Ishikawa (cell line): ENCODE results near the gene GATAD2A.

Experiments
- CEBPB ChIP-seq: IDR thresholded peaks from 2 replicates; pipeline ENCODE4 v1.6.1; 2012
- CREB1 ChIP-seq: IDR thresholded peaks from 2 replicates; pipeline ENCODE4 v1.6.1; 2012; ENCODE audit warnings: low read depth
- EGR1 ChIP-seq: IDR thresholded peaks from 2 replicates; pipeline ENCODE4 v1.6.1; 2012
- EP300 ChIP-seq: IDR thresholded peaks from 2 replicates; pipeline ENCODE4 v1.6.1; 2012; ENCODE audit warnings: borderline replicate concordance
- FOXM1 ChIP-seq: IDR thresholded peaks from 2 replicates; pipeline ENCODE4 v1.6.1; 2012; ENCODE audit warnings: low read depth, borderline replicate concordance
- NFIC ChIP-seq: IDR thresholded peaks from 2 replicates; pipeline ENCODE4 v1.6.1; 2012
- RAD21 ChIP-seq: IDR thresholded peaks from 2 replicates; pipeline ENCODE4 v1.6.1; 2012; ENCODE audit warnings: low read depth
- TAF1 ChIP-seq: IDR thresholded peaks from 2 replicates; pipeline ENCODE4 v1.6.1; 2012; ENCODE audit warnings: low read depth, mild to moderate bottlenecking
- TCF12 ChIP-seq: IDR thresholded peaks from 2 replicates; pipeline ENCODE4 v1.6.1; 2012; ENCODE audit warnings: low read depth
- TEAD4 ChIP-seq: IDR thresholded peaks from 2 replicates; pipeline ENCODE4 v1.6.1; 2012
- YY1 ChIP-seq: IDR thresholded peaks from 2 replicates; pipeline ENCODE4 v1.6.1; 2012; ENCODE audit warnings: low read depth
- ZBTB7A ChIP-seq: IDR thresholded peaks from 2 replicates; pipeline ENCODE4 v1.6.1; 2012; ENCODE audit warnings: low read depth
- TF ChIP-seq, protein P1 (sequence below): IDR thresholded peaks from 2 replicates; pipeline ENCODE4 v1.6.1; 2012
- TF ChIP-seq, protein P2 (sequence below): IDR thresholded peaks from 2 replicates; pipeline ENCODE4 v1.6.1; 2012
- TF ChIP-seq, protein P3 (sequence below): IDR thresholded peaks from 2 replicates; pipeline ENCODE4 v1.6.1; 2012; ENCODE audit warnings: low read depth, mild to moderate bottlenecking

The GATAD2A gene

DNA sequence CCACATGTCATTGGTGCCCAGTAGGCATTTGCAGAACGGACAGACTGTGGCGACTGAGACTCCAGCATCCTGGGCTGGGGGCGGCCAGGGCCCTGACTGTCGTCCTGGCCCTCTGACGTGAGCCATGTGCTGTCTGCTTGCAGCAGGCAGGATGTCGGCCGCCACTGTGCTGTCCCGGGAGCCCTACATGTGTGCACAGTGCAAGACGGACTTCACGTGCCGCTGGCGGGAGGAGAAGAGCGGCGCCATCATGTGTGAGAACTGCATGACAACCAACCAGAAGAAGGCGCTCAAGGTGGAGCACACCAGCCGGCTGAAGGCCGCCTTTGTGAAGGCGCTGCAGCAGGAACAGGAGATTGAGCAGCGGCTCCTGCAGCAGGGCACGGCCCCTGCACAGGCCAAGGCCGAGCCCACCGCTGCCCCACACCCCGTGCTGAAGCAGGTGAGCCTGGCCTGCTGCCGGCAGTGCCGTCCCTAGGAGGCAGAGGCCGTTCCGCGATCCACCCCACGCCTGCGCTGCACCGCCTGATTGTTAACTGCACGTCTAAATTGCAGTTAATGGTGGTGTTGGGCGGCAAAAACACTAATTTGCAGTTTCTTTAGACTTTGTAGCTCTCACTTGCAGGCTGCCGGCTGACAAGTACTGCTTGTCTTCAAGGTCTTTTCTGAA, 95.6 kb downstream of the GATAD2A start:
- TF ChIP-seq TAF1 (no peak), FOXM1 (no peak), ZBTB7A (no peak), NFIC (no peak), EP300 (no peak), TCF12 (no peak), YY1 (no peak), CEBPB (no peak)

GRCh38 chr19:19501798-19502197, 96.3 kb downstream of the GATAD2A start:
- TF ChIP-seq YY1 = no peak
- no peak for TF ChIP-seq CEBPB
- no peak for TF ChIP-seq CREB1

DNA sequence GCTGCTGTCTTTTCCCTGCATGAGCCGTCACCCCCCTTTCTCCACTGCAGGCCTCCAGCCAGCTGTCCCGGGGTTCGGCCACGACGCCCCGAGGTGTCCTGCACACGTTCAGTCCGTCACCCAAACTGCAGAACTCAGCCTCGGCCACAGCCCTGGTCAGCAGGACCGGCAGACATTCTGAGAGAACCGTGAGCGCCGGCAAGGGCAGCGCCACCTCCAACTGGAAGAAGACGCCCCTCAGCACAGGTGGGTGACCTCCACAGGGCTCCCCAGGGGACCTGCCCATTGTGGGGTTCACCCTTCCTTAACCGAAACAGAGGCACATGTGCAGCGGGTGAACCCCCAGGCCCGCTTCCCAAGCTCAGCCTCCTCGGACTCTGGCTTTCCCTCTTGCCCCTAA, 96.8 kb downstream of the GATAD2A start:
- no peak for TF ChIP-seq NFIC
- TF ChIP-seq EGR1 = no peak
- TF ChIP-seq FOXM1 = no peak
- TF ChIP-seq, protein P1, sequence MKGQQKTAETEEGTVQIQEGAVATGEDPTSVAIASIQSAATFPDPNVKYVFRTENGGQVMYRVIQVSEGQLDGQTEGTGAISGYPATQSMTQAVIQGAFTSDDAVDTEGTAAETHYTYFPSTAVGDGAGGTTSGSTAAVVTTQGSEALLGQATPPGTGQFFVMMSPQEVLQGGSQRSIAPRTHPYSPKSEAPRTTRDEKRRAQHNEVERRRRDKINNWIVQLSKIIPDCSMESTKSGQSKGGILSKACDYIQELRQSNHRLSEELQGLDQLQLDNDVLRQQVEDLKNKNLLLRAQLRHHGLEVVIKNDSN = no peak
- TF ChIP-seq CEBPB = no peak
- no peak for TF ChIP-seq TEAD4
- TF ChIP-seq, protein P2, sequence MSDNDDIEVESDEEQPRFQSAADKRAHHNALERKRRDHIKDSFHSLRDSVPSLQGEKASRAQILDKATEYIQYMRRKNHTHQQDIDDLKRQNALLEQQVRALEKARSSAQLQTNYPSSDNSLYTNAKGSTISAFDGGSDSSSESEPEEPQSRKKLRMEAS = no peak
- no peak for TF ChIP-seq TAF1
- no peak for TF ChIP-seq EP300

GRCh38 chr19:19502808-19503602, 97.5 kb downstream of the GATAD2A start:
- TF ChIP-seq CREB1 = no peak
- no peak for TF ChIP-seq EGR1
- no peak for TF ChIP-seq TEAD4
- no peak for TF ChIP-seq ZBTB7A

DNA sequence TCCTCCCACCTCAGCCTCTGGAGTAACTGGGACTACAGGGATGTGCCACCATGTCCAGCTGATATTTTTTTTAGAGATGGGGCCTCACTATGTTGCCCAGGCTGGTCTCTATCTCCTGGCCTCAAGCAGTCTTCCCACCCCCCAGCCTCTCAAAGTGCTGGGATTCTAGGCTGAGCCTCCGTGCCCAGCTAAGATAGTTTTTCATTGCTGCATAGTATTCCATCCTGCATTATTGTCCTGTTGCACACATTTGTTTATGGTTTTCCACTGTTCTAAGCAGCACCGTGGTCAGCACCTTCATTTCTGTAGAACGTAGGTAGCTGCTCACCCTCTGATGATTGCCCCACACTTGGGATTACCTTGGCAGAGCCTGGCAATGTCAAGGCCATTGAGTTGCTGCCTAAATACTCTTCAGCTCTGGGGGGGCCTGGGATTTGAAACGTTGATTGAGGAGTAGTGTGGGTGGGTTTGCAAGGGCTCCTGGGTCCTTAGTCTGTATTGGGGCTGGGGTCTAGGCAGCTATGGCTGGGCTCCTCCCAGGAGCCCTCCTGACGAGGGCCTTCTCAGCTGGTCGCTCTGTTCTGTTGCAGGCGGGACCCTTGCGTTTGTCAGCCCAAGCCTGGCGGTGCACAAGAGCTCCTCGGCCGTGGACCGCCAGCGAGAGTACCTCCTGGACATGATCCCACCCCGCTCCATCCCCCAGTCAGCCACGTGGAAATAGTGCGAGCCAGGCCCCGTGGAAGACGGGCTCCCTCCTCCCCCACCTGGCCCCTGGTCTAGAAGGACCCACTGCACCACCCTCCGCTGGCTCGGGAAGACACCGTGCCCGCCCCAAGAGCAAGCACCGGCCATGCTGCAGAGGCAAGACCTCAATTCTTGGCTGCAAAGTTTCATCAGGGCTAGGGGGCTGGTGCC, 99.5 kb downstream of the GATAD2A start:
- TF ChIP-seq CEBPB = no peak
- TF ChIP-seq, protein P3, sequence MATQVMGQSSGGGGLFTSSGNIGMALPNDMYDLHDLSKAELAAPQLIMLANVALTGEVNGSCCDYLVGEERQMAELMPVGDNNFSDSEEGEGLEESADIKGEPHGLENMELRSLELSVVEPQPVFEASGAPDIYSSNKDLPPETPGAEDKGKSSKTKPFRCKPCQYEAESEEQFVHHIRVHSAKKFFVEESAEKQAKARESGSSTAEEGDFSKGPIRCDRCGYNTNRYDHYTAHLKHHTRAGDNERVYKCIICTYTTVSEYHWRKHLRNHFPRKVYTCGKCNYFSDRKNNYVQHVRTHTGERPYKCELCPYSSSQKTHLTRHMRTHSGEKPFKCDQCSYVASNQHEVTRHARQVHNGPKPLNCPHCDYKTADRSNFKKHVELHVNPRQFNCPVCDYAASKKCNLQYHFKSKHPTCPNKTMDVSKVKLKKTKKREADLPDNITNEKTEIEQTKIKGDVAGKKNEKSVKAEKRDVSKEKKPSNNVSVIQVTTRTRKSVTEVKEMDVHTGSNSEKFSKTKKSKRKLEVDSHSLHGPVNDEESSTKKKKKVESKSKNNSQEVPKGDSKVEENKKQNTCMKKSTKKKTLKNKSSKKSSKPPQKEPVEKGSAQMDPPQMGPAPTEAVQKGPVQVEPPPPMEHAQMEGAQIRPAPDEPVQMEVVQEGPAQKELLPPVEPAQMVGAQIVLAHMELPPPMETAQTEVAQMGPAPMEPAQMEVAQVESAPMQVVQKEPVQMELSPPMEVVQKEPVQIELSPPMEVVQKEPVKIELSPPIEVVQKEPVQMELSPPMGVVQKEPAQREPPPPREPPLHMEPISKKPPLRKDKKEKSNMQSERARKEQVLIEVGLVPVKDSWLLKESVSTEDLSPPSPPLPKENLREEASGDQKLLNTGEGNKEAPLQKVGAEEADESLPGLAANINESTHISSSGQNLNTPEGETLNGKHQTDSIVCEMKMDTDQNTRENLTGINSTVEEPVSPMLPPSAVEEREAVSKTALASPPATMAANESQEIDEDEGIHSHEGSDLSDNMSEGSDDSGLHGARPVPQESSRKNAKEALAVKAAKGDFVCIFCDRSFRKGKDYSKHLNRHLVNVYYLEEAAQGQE = peak; percentile 20; the same call in 1 of the 2 replicates

DNA sequence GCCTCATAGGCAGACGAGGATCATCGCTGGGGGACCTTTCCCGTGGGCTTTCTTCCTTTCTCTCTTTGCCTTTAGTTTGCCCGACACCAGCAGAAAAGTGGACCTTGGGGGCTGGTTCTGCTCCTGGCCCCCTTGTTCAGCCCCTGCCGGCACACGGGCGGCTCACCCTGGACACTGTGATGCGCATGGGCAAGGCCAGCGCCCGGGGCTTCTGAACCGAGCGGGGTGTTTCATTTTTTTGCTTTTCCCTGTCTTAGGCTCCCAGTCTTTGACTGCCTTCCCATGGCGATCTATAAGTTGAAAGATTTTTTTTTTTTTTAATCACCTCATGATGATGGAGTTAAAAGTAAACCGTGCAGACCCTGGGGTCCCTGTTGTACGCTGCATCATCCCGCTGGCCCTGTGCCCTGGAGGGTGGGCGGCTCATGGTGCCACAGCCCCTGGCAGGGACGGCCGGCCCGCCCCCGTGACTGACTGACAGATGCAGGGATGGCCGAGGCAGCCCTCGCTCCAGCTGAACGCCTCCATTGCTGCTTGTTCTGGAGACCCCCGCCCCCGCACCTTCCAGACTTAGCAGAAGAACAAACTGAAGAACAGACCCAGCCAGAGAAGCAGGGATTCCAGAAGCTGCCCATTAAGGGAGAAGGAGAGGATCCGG, 100.3 kb downstream of the GATAD2A start:
- TF ChIP-seq RAD21 = no peak

GRCh38 chr19:19506592-19506991, 101.1 kb downstream of the GATAD2A start:
- TF ChIP-seq YY1 (no peak), TCF12 (no peak), ZBTB7A (no peak), NFIC (no peak), TAF1 (no peak), FOXM1 (no peak), CREB1 (no peak), TEAD4 (no peak), EP300 (no peak)
- TF ChIP-seq, protein P1 = no peak
- TF ChIP-seq, protein P3 = no peak
- TF ChIP-seq, protein P2 = no peak
